DOHH2 (cell line): ENCODE results near the gene ZNF436.

Experiments
- H3F3A ChIP-seq: fragments of 200-600 bp; sonication (generic), shearing (Covaris generic); 2 replicates; pipeline ENCODE4 v1.6.0; 2016; ENCODE audit warnings: antibody characterized with exemption, mild to moderate bottlenecking; ENCODE audit not compliant: control insufficient read depth, insufficient read depth
- H3K27ac ChIP-seq: fragments of 200-600 bp; sonication (generic); 2 replicates; pipeline ENCODE4 v1.5.1; 2014; ENCODE audit warnings: low read depth, mild to moderate bottlenecking, low read length, moderate library complexity
- H3K27me3 ChIP-seq: fragments of 200-600 bp; sonication (generic); 2 replicates; pipeline ENCODE4 v1.6.1; 2014; ENCODE audit warnings: mild to moderate bottlenecking, low read length, mixed read lengths; ENCODE audit not compliant: control insufficient read depth
- H3K36me3 ChIP-seq: fragments of 200-600 bp; sonication (generic); 2 replicates; pipeline ENCODE4 v1.6.1; 2014; ENCODE audit warnings: mild to moderate bottlenecking, low read length, moderate library complexity, mixed read lengths; ENCODE audit not compliant: control insufficient read depth
- H3K4me1 ChIP-seq: fragments of 200-600 bp; sonication (generic); 2 replicates; pipeline ENCODE4 v1.6.1; 2014; ENCODE audit warnings: mild to moderate bottlenecking, low read length, mixed read lengths; ENCODE audit not compliant: control insufficient read depth
- H3K4me2 ChIP-seq: fragments of 200-600 bp; sonication (generic); 2 replicates; pipeline ENCODE4 v1.6.0; 2014; ENCODE audit warnings: mild to moderate bottlenecking, low read length, moderate library complexity
- H3K4me3 ChIP-seq: fragments of 200-600 bp; sonication (generic); 2 replicates; pipeline ENCODE4 v1.5.1; 2014; ENCODE audit warnings: mild to moderate bottlenecking, low read length, mixed read lengths
- H3K79me2 ChIP-seq: fragments of 200-600 bp; sonication (generic); 2 replicates; pipeline ENCODE4 v1.6.1; 2014; ENCODE audit warnings: mild to moderate bottlenecking, low read length, mixed read lengths; ENCODE audit not compliant: control insufficient read depth
- H3K9me2 ChIP-seq: fragments of 200-600 bp; sonication (generic); replicated peaks from 2 replicates; pipeline ENCODE4 v1.6.1; 2014; ENCODE audit warnings: mild to moderate bottlenecking, low read length, mixed read lengths; ENCODE audit not compliant: control insufficient read depth
- H3K9me3 ChIP-seq: fragments of 200-600 bp; sonication (generic); 2 replicates; pipeline ENCODE4 v1.6.1; 2014; ENCODE audit warnings: antibody characterized with exemption, low read length, mixed read lengths; ENCODE audit not compliant: control insufficient read depth, insufficient read depth
- H4K20me1 ChIP-seq: fragments of 200-600 bp; sonication (generic); 2 replicates; pipeline ENCODE4 v1.6.0; 2014; ENCODE audit warnings: low read depth, mild to moderate bottlenecking, antibody characterized with exemption, low read length, moderate library complexity; ENCODE audit not compliant: control insufficient read depth, insufficient read depth
- CTCF ChIP-seq: fragments of 200-600 bp; sonication (generic); IDR thresholded peaks from one replicate; pipeline ENCODE4 v1.5.1; 2014; ENCODE audit warnings: antibody characterized with exemption, mild to moderate bottlenecking, low read depth, low read length; ENCODE audit not compliant: poor library complexity, severe bottlenecking
- EZH2phosphoT487 ChIP-seq: fragments of 200-600 bp; sonication (generic); IDR thresholded peaks from 2 replicates; pipeline ENCODE4 v1.6.1; 2017; ENCODE audit warnings: borderline replicate concordance, mild to moderate bottlenecking, antibody characterized with exemption, low read length, moderate library complexity, mixed read lengths

The ZNF436 gene

GRCh38 chr1:23370709-23371584 is 1.3 kb upstream of the ZNF436 start:
- no peaks in the 10 kb centered on the region for H3K27me3 ChIP-seq
- no peaks in the 10 kb centered on the region for H3K9me2 ChIP-seq
- peaks cover 26% of the 10 kb centered on the region for H3K79me2 ChIP-seq
- no peaks in the 10 kb centered on the region for H3K9me3 ChIP-seq
- peaks cover 8% of the 10 kb centered on the region for H3K36me3 ChIP-seq
- H3F3A ChIP-seq, result peaks cover 5% of the 10 kb centered on the region; the same call in 1 of the 2 replicates
- H3K4me3 ChIP-seq, result peak overlapping the region; percentile 85; the same call in 1 of the 2 replicates
- 0 out of 2 replicates have a peak, but pooled peaks cover 3% of the 10 kb centered on the region for H4K20me1 ChIP-seq
- peaks cover 32% of the 10 kb centered on the region for H3K4me1 ChIP-seq
- peak overlapping the region; percentile 82 for H3K4me2 ChIP-seq
- TF ChIP-seq CTCF (no peak), EZH2phosphoT487 (no peak)
- H3K27ac ChIP-seq, result no peak overlapping the region

DNA sequence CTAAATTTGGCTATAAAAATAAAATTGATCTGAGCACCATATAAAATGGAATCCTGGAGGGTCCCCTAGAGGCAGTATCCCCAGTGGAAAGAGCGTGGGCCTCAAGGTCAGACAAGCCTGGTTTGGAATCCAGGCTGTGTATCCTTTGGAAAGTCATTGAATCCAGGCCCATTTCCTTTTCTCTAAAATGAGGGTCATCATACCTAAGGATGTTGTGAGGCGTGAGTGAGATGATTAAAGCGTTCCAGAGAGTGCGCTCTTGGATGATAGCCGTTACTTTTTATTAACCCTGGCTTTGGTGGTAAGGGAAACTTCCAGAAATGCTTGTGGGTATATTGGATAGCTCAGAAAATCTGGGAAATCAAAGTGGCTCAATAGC is 683 bp upstream of the ZNF436 start:
- H4K20me1 ChIP-seq, result 0 out of 2 replicates have a peak, but pooled peaks cover 3% of the 10 kb centered on the region
- no peak overlapping the region for H3K27ac ChIP-seq
- H3K9me3 ChIP-seq, result no peaks in the 10 kb centered on the region
- H3K27me3 ChIP-seq, result no peaks in the 10 kb centered on the region
- peaks cover 26% of the 10 kb centered on the region for H3K79me2 ChIP-seq
- peak overlapping the region; percentile 82 for H3K4me2 ChIP-seq
- peak overlapping the region; percentile 85 for H3K4me3 ChIP-seq
- no peaks in the 10 kb centered on the region for H3K9me2 ChIP-seq
- H3F3A ChIP-seq, result peaks cover 5% of the 10 kb centered on the region; the same call in 1 of the 2 replicates
- peaks cover 8% of the 10 kb centered on the region for H3K36me3 ChIP-seq
- peaks cover 32% of the 10 kb centered on the region for H3K4me1 ChIP-seq
- TF ChIP-seq EZH2phosphoT487 (no peak), CTCF (no peak)

DNA sequence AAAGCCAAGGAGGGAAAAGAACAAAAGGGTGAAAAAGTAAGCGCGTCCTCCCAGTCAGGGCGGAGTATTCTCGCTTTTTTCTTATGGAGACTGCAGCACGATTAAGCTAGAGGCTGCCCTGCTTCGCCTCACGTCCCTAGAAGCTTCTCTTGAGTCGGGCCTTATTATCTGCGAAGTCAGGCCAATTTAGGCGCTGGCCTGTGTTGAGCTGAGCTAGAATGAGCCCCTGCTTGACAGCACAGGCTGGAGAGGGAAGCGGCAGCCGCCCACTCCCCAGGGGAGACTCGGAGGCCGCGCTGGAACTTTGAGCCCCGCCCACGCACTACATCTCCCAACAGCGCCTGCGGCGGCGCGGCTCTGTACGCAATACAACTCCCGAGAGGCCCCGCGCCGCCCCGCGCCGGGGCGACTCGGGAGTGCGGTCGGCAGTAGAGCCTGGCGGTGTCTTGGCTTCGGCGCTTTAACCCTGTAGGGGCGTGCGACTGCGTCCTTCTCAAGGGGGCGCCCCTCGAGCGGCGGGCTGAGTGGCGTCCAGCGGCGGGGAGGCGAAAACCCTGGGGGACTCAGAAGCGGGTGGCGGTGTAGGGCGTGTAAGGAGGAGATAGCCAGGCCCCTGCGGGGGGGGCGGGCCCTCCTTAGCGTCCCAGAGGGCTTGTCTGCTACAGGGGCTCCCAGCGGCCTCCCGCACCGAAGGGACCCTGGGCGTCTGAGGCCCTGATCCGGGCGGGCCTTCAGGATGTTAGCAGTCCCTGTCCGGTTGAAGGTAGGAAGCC is 888 bp downstream of the ZNF436 start:
- Histone ChIP-seq H3K79me2 (peaks cover 26% of the 10 kb centered on the region), H3K4me1 (peaks cover 32% of the 10 kb centered on the region), H3K4me3 (peak overlapping the region; percentile 85), H3F3A (peaks cover 3% of the 10 kb centered on the region; the same call in 1 of the 2 replicates), H3K4me2 (peak overlapping the region; percentile 82), H3K9me3 (peaks cover 8% of the 10 kb centered on the region; the same call in 1 of the 2 replicates), H3K36me3 (peaks cover 20% of the 10 kb centered on the region), H3K27ac (peak overlapping the region; percentile 77), H4K20me1 (0 out of 2 replicates have a peak, but pooled peaks cover under 1% of the 10 kb centered on the region), H3K27me3 (no peaks in the 10 kb centered on the region), H3K9me2 (no peaks in the 10 kb centered on the region)
- TF ChIP-seq CTCF (peak; percentile 62), EZH2phosphoT487 (no peak)
